ENCODE results near the gene CDH23.

GRCh38 chr10:71621231-71622153 is 224.8 kb downstream of the CDH23 start:
- TF ChIP-seq, protein P1, sequence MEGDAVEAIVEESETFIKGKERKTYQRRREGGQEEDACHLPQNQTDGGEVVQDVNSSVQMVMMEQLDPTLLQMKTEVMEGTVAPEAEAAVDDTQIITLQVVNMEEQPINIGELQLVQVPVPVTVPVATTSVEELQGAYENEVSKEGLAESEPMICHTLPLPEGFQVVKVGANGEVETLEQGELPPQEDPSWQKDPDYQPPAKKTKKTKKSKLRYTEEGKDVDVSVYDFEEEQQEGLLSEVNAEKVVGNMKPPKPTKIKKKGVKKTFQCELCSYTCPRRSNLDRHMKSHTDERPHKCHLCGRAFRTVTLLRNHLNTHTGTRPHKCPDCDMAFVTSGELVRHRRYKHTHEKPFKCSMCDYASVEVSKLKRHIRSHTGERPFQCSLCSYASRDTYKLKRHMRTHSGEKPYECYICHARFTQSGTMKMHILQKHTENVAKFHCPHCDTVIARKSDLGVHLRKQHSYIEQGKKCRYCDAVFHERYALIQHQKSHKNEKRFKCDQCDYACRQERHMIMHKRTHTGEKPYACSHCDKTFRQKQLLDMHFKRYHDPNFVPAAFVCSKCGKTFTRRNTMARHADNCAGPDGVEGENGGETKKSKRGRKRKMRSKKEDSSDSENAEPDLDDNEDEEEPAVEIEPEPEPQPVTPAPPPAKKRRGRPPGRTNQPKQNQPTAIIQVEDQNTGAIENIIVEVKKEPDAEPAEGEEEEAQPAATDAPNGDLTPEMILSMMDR (conservative IDR thresholded peaks at IDR 0.05 in 1 of 2, IDR thresholded peaks at IDR 0.05 in 1 of 2; ENCODE audit: low read depth in 1 of 2, low read length in 2 of 2): peak in 1 of 2 donors; percentile 3
- no peak for TF ChIP-seq EZH2 (IDR thresholded peaks at IDR 0.05; ENCODE audit: low read length, missing control alignments)

Data from fibroblast of lung (primary cell).